Heart left ventricle (tissue), 16 donors: ENCODE measurements around the gene QRICH1. TPM values are rescaled to one million over a fixed set of nuclear protein-coding genes. Genes with fewer than 3 reads are reported as not detected.

Source experiments
- ATAC-seq, 4 donors: fragments of 200-7000 bp; cut with Tn5 transposase; one replicate each; pipeline ENCODE4 v1.9.1; 2020 to 2022; ENCODE audit warnings: moderate library complexity in 4 of 4, mild to moderate bottlenecking in 3 of 4, moderate number of reproducible peaks in 1 of 4
- DNase-seq, 5 donors: peaks; one replicate each; pipeline ENCODE4 v3.0.0-alpha.2; 2020
- H3K27ac ChIP-seq, 12 donors: fragments of 200-600 bp; sonication (generic) in 4 of 12; one replicate each; pipeline versions ENCODE4 v1.5.0 to v1.8.0; 2016 to 2022; ENCODE audit warnings: mild to moderate bottlenecking in 2 of 12
- H3K27me3 ChIP-seq, 9 donors: fragments of 200-600 bp; sonication (generic) in 2 of 9; one replicate each; pipeline versions ENCODE4 v1.5.1 to v1.8.0; 2016 to 2022; ENCODE audit warnings: mild to moderate bottlenecking in 3 of 9
- H3K36me3 ChIP-seq, 9 donors: fragments of 200-600 bp; sonication (generic) in 2 of 9; one replicate each; pipeline versions ENCODE4 v1.5.0 to v1.8.0; 2018 to 2022; ENCODE audit warnings: mild to moderate bottlenecking in 2 of 9
- H3K4me1 ChIP-seq, 12 donors: fragments of 200-600 bp; sonication (generic) in 4 of 12; one replicate each; pipeline versions ENCODE4 v1.5.0 to v1.8.0; 2016 to 2022; ENCODE audit warnings: mild to moderate bottlenecking in 3 of 12
- H3K4me3 ChIP-seq, 12 donors: fragments of 200-600 bp; sonication (generic) in 4 of 12; one replicate each; pipeline versions ENCODE4 v1.5.0 to v1.8.0; 2017 to 2022; ENCODE audit warnings: mild to moderate bottlenecking in 9 of 12, moderate library complexity in 4 of 12
- H3K9me3 ChIP-seq, 12 donors: fragments of 200-600 bp; sonication (generic) in 4 of 12; one replicate each; pipeline versions ENCODE4 v1.5.0 to v1.8.0; 2016 to 2022; ENCODE audit warnings: mild to moderate bottlenecking in 1 of 12
- POLR2A ChIP-seq, 2 donors: fragments of 450-650 bp; IDR thresholded peaks; one replicate each; pipeline ENCODE4 v1.6.1; 2017; ENCODE audit warnings: antibody characterized with exemption in 2 of 2, mild to moderate bottlenecking in 2 of 2, moderate library complexity in 2 of 2
- WGBS, 4 donors: extraction: QIAGEN DNeasy Blood & Tissue Kit in 2 of 4; methylation state at CpG; one replicate each; pipeline versions ENCODE4 v1.1.5 to v1.1.7; 2013 to 2018; 5-methylcytosine and 5-hydroxymethylcytosine counted together
- intact Hi-C, 10 donors: fragments of 100-400 bp; cut with DNase I; formaldehyde crosslinking; loops; one replicate each; pipeline versions ENCODE4 v1.11.1 to v1.14.2; 2022
- polyA plus RNA-seq, 2 donors: library from polyadenylated mRNA; stranded (reverse); fragments of 200-250 nt; gene quantifications; one replicate each; pipeline ENCODE4 v1.2.3, GENCODE V29; 2013
- total RNA-seq, 9 donors: library from RNA; depleted of rRNA in 2 of 9; stranded (reverse); fragments of >200 nt in 2 of 9; fragmentation: NEBNext Ultra II Directional in 3 of 9; extraction: Animal tissue kit (Norgen Biotek cat#: 25700) in 3 of 9; gene quantifications; one replicate each; pipeline versions ENCODE4 v1.1.0 to v1.2.4, GENCODE V29; 2016 to 2023
- TF ChIP-seq, protein P1 (sequence below), 12 donors: fragments of 200-600 bp; sonication (generic) in 4 of 12; IDR thresholded peaks; one replicate each; pipeline versions ENCODE4 v1.5.0 to v1.8.0; 2018 to 2022; ENCODE audit warnings: antibody characterized with exemption in 12 of 12, mild to moderate bottlenecking in 5 of 12
- donor health status: ischemic (EF 13 %, LVEDD 7.1; RV severe dilation, severe dysfunction).
- donor health status: healthy with polysubstance abuse.
- donor health status: DM: no; HTN: yes; CAD: no.
- donor health status: DM: no; HTN: no; CAD: no.
- donor health status: ischemic (EF 25% LVEDD 6.9; RV normal size, moderate dysfunction).
- donor health status: ischemic (EF 25% LVEDD 5.7; RV mildly dilated, moderate dysfunction).
- donor health status: healthy.
- donor health status: DM: yes; HTN: yes; CAD: no.
- donor health status: ischemic (EF 35%, LVEDD 5.7; RV mildly dilated, moderate dysfunction).
- donor health status: nonischemic (EF 11% LVEDD 7.7; RV severe dilation, severe dysfunction).
- donor health status: DM: yes; HTN: yes; CAD: no.
- donor health status: PGD.
- donor health status: ischemic (EF 29% LVEDD 5.4; RV normal size, mild dysfunction).
- donor health status: nonischemic (EF 23%, LVEDD 6.1; RV moderate dilation, normal function).

Gene QRICH1
- total and polyA plus RNA-seq, 11 donors: 20.0 to 91.6 (median 54.9) TPM

DNA sequence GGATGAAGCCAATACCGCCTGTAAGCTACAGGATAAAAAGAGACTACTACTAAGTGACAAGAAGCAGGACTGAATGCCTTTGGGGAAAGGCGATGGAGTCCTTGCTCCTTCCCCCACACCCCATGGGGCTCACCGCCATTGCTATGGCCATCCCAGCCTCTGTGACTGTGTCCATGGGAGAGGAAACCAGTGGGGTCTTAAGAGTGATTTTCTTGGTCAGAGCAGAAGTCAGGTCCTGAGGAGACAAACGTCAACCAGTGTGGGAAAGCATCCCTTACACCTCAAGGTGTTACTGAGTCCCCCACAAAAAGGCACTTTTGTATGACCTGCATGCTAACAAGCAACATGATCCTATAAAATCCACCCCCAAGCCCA, 65.6 kb downstream of the QRICH1 start:
- ATAC-seq: no peak
- peak overlapping the region in 11 of 12 donors; percentile 83 to 98 (median 91) for H3K27ac ChIP-seq
- no peak for TF ChIP-seq POLR2A (IDR thresholded peaks at IDR 0.05)
- TF ChIP-seq, protein P1, sequence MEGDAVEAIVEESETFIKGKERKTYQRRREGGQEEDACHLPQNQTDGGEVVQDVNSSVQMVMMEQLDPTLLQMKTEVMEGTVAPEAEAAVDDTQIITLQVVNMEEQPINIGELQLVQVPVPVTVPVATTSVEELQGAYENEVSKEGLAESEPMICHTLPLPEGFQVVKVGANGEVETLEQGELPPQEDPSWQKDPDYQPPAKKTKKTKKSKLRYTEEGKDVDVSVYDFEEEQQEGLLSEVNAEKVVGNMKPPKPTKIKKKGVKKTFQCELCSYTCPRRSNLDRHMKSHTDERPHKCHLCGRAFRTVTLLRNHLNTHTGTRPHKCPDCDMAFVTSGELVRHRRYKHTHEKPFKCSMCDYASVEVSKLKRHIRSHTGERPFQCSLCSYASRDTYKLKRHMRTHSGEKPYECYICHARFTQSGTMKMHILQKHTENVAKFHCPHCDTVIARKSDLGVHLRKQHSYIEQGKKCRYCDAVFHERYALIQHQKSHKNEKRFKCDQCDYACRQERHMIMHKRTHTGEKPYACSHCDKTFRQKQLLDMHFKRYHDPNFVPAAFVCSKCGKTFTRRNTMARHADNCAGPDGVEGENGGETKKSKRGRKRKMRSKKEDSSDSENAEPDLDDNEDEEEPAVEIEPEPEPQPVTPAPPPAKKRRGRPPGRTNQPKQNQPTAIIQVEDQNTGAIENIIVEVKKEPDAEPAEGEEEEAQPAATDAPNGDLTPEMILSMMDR (IDR thresholded peaks at IDR 0.05): no peak
- peak overlapping the region in 8 of 12 donors; percentile 62 to 85 (median 78) for H3K4me3 ChIP-seq
- peaks cover 0 to 82% (median 74%) of the 10 kb centered on the region in 9 donors for H3K36me3 ChIP-seq
- no peaks in the 10 kb centered on the region for H3K9me3 ChIP-seq
- intact Hi-C loops: loop anchor here in 2 of 10 donors (5.0 to 10.0 kb wide), 2 partner anchors 64 to 67 kb away; partner anchors contain the start of gene QRICH1 (in 2 of the 2)
- 80 to 91% (median 83%) methylated on average over 4 of the region's 4 CpGs for WGBS, 4 donors
- DNase-seq: no peak
- no peaks in the 10 kb centered on the region for H3K27me3 ChIP-seq
- peaks cover 3 to 56% (median 19%) of the 10 kb centered on the region in 12 donors for H3K4me1 ChIP-seq

- no peak for TF ChIP-seq POLR2A (IDR thresholded peaks at IDR 0.05)
- TF ChIP-seq, protein P1 (IDR thresholded peaks at IDR 0.05): no peak
- intact Hi-C loops: loop anchor here in 2 of 10 donors (5.0 to 10.0 kb wide), 2 partner anchors 65 to 67 kb away; partner anchors contain the start of gene QRICH1 (in 2 of the 2)
- Histone ChIP-seq H3K4me1 (peaks cover 3 to 58% (median 25%) of the 10 kb centered on the region in 12 donors), H3K36me3 (peaks cover 0 to 80% (median 74%) of the 10 kb centered on the region in 9 donors), H3K27me3 (no peaks in the 10 kb centered on the region), H3K27ac (peak overlapping the region in 3 of 12 donors; percentile 91 to 98 (median 96)), H3K9me3 (no peaks in the 10 kb centered on the region), H3K4me3 (no peak overlapping the region)
- ATAC-seq (no peak), DNase-seq (no peak)
- 95 to 98% (median 95%) methylated on average over 9 of the region's 9 CpGs for WGBS, 4 donors
These were observed 66.2 kb downstream of the QRICH1 start for GRCh38 chr3:49027634-49028033.

DNA sequence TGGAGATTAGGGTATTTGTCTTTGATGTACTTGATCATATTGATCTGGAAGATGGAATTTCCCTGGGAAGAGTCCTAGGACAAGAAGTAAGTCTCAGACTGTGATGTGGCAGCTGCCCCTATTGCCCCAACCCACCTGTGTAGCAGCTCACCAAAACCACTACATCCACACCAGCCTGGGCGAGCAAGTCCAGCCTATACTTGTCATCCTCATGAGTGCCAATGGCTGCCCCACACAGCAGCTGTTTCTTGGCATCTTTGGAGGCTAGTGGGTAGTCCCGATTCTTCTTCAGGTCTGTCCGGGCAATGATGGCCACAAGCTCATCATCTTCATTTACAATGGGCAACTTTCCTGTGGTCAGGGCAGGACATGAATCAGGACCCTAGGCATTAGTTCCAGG, 67.3 kb downstream of the QRICH1 start:
- intact Hi-C loops: loop anchor here in 2 of 10 donors (5.0 to 10.0 kb wide), 2 partner anchors 66 to 68 kb away; partner anchors contain the start of gene QRICH1 (in 2 of the 2)
- WGBS, 4 donors: 93 to 97% (median 95%) methylated on average over 3 of the region's 3 CpGs
- Histone ChIP-seq H3K4me3 (no peak overlapping the region), H3K9me3 (no peaks in the 10 kb centered on the region), H3K4me1 (peaks cover 3 to 58% (median 28%) of the 10 kb centered on the region in 12 donors), H3K27me3 (no peaks in the 10 kb centered on the region), H3K36me3 (peaks cover 0 to 70% (median 63%) of the 10 kb centered on the region in 9 donors), H3K27ac (no peak overlapping the region)
- DNase-seq: no peak
- TF ChIP-seq, protein P1 (IDR thresholded peaks at IDR 0.05): no peak
- no peak for TF ChIP-seq POLR2A (IDR thresholded peaks at IDR 0.05)
- ATAC-seq: no peak

DNA sequence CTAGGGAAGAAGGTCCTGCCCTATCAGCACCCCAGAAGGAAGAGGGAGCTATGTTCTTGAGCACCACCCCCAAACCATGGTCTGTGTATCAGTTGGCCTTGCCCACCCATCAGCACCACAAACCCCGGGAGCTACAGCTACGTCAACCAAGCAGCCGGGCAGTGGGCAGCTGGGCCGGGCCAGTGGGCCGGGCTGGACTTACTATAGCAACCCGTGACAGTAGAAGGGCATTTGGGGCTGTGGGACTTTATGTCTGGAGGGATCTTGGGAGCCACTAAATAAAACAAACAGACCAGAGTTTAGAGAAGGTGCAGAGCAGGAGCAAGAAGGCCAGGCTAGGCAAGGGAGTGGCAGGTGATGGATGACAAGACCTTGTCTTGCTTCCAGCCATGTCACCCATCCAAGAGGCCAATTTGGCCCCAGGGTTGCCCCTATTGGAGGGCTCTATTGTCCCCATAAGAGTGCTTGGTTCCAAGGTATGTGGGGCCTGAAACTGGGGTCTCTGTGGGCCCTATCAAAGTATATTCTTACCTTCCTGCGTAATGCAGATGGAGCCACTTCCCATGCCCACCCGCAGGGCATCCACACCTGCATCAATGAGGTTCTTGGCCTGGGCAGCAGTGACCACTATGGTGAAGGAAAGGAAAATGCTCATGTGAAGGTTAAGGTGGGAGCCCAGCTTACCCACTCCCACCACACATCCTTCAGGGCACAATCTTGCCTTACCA, 67.9 kb downstream of the QRICH1 start:
- no peaks in the 10 kb centered on the region for H3K9me3 ChIP-seq
- ATAC-seq (no peak), DNase-seq (no peak)
- peaks cover 3 to 61% (median 30%) of the 10 kb centered on the region in 12 donors for H3K4me1 ChIP-seq
- intact Hi-C loops: loop anchor here in 2 of 10 donors (5.0 to 10.0 kb wide), 2 partner anchors 66 to 69 kb away; partner anchors contain the start of gene QRICH1 (in 2 of the 2)
- TF ChIP-seq POLR2A (IDR thresholded peaks at IDR 0.05): no peak
- TF ChIP-seq, protein P1 (IDR thresholded peaks at IDR 0.05): no peak
- no peaks in the 10 kb centered on the region for H3K27me3 ChIP-seq
- H3K36me3 ChIP-seq: peaks cover 0 to 64% (median 57%) of the 10 kb centered on the region in 9 donors
- 86 to 95% (median 90%) methylated on average over 8 of the region's 8 CpGs for WGBS, 4 donors
- H3K4me3 ChIP-seq: no peak overlapping the region
- H3K27ac ChIP-seq: no peak overlapping the region
